Osteocyte (in vitro differentiated cells): ENCODE data around the gene NLGN3. TPM values are rescaled to one million over a fixed set of nuclear protein-coding genes. Genes with fewer than 3 reads are reported as not detected.
"Not testable (repeated sequence)": the region's sequence is repeated elsewhere in the genome, so short reads cannot be mapped to it uniquely, and the experiment has no call there.

ENCODE experiments used
- DNase-seq: peaks from one replicate; pipeline ENCODE4 v3.0.0; 2021; ENCODE audit warnings: mixed read lengths; ENCODE audit not compliant: unreplicated experiment; ENCODE audit errors: extremely low spot score
- H3K27ac Mint-ChIP-seq: one replicate; pipeline ENCODE4 v1.8.0; 2021; ENCODE audit warnings: mild to moderate bottlenecking, mixed read lengths; ENCODE audit not compliant: unreplicated experiment
- H3K27me3 Mint-ChIP-seq: one replicate; pipeline ENCODE4 v1.8.0; 2021; ENCODE audit warnings: mixed read lengths; ENCODE audit not compliant: unreplicated experiment
- H3K36me3 Mint-ChIP-seq: one replicate; pipeline ENCODE4 v1.8.0; 2021; ENCODE audit warnings: mixed read lengths; ENCODE audit not compliant: unreplicated experiment
- H3K4me1 Mint-ChIP-seq: one replicate; pipeline ENCODE4 v1.8.0; 2021; ENCODE audit warnings: mixed read lengths; ENCODE audit not compliant: unreplicated experiment
- H3K4me3 Mint-ChIP-seq: one replicate; pipeline ENCODE4 v1.8.0; 2021; ENCODE audit warnings: mild to moderate bottlenecking, moderate library complexity, mixed read lengths; ENCODE audit not compliant: unreplicated experiment
- H3K9me3 Mint-ChIP-seq: one replicate; pipeline ENCODE4 v1.8.0; 2021; ENCODE audit warnings: mixed read lengths; ENCODE audit not compliant: unreplicated experiment
- total RNA-seq: library from RNA; stranded (reverse); gene quantifications from 2 replicates; pipeline ENCODE4 v1.2.1, GENCODE V29; 2021
- TF ChIP-seq, protein P1 (sequence below): fragments of 200-600 bp; sonication (generic); IDR thresholded peaks from 2 replicates; pipeline ENCODE4 v1.5.0; 2021; ENCODE audit warnings: antibody characterized with exemption, mild to moderate bottlenecking, moderate library complexity

NLGN3 gene
- total RNA-seq, 1 donor from 2014 or later, result 0.51 TPM

DNA sequence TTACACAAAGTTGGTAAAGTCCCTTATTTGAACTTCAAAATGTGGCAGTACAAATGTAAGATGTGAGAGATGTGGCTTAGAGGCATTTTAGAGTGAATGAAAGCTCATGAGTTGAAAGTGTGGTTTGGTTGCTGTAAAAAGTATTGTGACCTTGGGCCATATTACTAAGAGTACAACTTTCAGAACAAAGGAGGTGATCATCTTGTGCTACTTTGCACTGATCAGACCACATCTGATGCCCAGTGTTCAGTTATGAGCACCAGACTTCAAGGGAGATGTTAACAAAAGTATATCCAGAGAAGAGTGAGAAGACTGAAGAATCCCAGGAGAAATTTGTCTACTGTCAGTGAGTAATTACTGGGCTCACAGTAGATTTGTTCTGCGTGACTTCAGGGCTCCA, 30.2 kb downstream of the NLGN3 start:
- peaks cover 3% of the 10 kb centered on the region for H3K9me3 Mint-ChIP-seq
- no peaks in the 10 kb centered on the region for H3K4me1 Mint-ChIP-seq
- H3K27me3 Mint-ChIP-seq, result peaks cover 3% of the 10 kb centered on the region
- no peak overlapping the region for H3K4me3 Mint-ChIP-seq
- DNase-seq, result no peak
- H3K27ac Mint-ChIP-seq, result no peak overlapping the region
- H3K36me3 Mint-ChIP-seq, result no peaks in the 10 kb centered on the region
- TF ChIP-seq, protein P1, sequence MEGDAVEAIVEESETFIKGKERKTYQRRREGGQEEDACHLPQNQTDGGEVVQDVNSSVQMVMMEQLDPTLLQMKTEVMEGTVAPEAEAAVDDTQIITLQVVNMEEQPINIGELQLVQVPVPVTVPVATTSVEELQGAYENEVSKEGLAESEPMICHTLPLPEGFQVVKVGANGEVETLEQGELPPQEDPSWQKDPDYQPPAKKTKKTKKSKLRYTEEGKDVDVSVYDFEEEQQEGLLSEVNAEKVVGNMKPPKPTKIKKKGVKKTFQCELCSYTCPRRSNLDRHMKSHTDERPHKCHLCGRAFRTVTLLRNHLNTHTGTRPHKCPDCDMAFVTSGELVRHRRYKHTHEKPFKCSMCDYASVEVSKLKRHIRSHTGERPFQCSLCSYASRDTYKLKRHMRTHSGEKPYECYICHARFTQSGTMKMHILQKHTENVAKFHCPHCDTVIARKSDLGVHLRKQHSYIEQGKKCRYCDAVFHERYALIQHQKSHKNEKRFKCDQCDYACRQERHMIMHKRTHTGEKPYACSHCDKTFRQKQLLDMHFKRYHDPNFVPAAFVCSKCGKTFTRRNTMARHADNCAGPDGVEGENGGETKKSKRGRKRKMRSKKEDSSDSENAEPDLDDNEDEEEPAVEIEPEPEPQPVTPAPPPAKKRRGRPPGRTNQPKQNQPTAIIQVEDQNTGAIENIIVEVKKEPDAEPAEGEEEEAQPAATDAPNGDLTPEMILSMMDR, result no peak

DNA sequence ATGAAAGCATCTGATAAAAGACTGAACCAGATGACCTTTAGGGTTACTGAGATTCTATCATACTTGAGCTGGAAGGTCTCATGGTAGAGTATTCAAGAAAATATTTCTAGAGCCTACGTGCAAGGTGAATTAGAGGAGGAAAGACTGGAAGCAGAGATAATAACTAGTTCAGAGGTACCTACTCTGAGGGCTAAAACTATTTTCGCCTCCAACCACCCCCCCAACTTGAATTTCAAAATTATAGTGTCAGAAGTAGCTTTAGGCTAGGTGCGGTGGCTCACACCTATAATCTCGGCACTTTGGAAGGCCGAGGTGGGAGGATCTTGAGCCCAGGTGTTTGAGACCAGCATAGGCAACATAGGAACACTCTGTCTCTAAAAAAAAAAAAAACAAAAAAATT, 30.9 kb downstream of the NLGN3 start:
- Mint-ChIP-seq H3K36me3 (no peaks in the 10 kb centered on the region), H3K27ac (no peak overlapping the region), H3K4me3 (no peak overlapping the region), H3K9me3 (peaks cover 3% of the 10 kb centered on the region), H3K4me1 (no peaks in the 10 kb centered on the region), H3K27me3 (peaks cover 3% of the 10 kb centered on the region)
- TF ChIP-seq, protein P1, result no peak
- DNase-seq, result no peak

DNA sequence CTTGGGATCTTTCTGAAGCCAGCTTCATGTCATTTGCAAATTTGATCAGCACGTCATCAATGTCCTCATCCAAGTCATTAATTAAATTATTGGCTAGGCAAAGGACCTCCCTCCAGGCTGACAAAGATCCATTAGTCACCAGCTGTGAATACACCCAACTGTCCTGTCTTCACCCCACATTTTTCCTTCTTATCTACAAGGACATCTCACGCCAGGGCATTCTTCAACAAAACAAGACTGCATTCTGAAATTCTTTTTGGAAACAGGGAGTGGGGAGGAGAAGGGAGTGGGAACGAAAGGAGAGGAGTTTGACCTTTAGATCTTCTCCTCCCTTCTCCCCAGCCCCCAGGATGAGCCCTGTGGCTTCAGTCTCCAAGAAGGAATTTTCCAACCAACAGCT, 32.7 kb downstream of the NLGN3 start:
- H3K27me3 Mint-ChIP-seq, result peaks cover 3% of the 10 kb centered on the region
- peaks cover 3% of the 10 kb centered on the region for H3K9me3 Mint-ChIP-seq
- H3K36me3 Mint-ChIP-seq, result no peaks in the 10 kb centered on the region
- no peaks in the 10 kb centered on the region for H3K4me1 Mint-ChIP-seq
- DNase-seq, result no peak
- TF ChIP-seq, protein P1, result no peak
- no peak overlapping the region for H3K4me3 Mint-ChIP-seq
- H3K27ac Mint-ChIP-seq, result no peak overlapping the region

DNA sequence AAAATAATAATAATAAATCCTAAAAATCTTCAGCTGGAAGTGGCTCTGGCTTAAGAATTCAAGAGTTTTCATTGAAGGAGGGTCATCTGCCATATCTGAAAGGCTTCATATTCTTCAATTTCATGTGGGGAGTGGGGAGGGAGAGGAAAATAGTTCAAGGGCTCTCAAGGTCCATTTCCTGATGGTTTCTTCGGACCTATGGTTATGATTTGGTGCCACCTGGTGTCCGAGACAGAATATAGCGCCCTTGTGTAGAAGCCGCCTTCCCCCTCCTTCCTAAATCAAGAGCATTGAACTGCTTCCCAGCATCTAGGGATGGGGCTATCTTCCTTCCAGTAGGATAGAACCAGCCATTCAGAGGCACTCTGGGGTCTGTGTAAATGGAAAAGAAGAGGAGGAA, 34.3 kb downstream of the NLGN3 start:
- no peak for DNase-seq
- H3K4me1 Mint-ChIP-seq, result peaks cover 5% of the 10 kb centered on the region
- H3K27ac Mint-ChIP-seq, result no peak overlapping the region
- no peak overlapping the region for H3K4me3 Mint-ChIP-seq
- no peaks in the 10 kb centered on the region for H3K36me3 Mint-ChIP-seq
- TF ChIP-seq, protein P1, result peak; percentile 69
- peaks cover 3% of the 10 kb centered on the region for H3K27me3 Mint-ChIP-seq
- H3K9me3 Mint-ChIP-seq, result peaks cover 3% of the 10 kb centered on the region

DNA sequence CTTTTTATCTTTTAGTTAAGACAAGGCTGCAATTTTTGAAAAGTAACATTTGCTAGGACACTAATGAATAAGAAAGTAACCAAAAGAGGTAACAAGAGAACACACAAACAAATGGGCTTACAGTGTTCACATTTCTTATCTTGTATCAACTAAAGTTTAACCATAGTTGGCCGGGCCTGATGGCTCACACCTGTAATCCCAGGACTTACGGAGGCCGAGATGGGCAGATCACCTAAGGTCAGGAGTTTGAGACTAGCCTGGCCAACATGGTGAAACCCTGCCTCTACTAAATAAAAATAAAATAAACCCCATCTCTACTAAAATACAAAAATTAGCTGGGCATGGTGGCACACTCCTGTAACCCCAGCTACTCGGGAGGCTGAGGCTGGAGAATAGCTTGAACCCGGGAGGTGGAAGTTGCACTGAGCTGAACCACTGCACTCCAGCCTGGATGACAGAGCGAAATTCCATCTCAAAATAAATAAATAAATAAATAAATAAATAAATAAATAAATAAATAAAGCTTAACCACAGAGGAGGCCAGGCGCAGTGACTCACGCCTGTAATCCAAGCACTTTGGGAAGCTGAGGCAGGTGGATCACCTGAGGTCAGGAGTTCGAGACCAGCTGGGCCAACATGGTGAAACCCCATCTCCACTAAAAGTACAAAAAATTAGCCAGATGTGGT, 36.1 kb downstream of the NLGN3 start:
- not testable (repeated sequence) for H3K27me3 Mint-ChIP-seq, H3K36me3 Mint-ChIP-seq, H3K9me3 Mint-ChIP-seq, DNase-seq, H3K4me3 Mint-ChIP-seq, H3K4me1 Mint-ChIP-seq
- H3K27ac Mint-ChIP-seq, result peak overlapping the region; percentile 23
